Measurements from ENCODE around the gene WDR45B.

Gene WDR45B

GRCh38 chr17:82602487-82602886 is 45.8 kb downstream of the WDR45B start:
- no peak for TF ChIP-seq CTCF (IDR thresholded peaks at IDR 0.05; ENCODE audit: low read depth, low read length)
- Histone ChIP-seq H3K36me3 (peaks cover 92% of the 10 kb centered on the region), H3K27me3 (ENCODE audit: insufficient read depth, low read depth, severe bottlenecking) (no peaks in the 10 kb centered on the region), H3K9me3 (ENCODE audit: severe bottlenecking) (no peaks in the 10 kb centered on the region), H3K4me3 (ENCODE audit: low read depth, low read length) (no peak overlapping the region), H3K27ac (no peak overlapping the region)
- no peak for DNase-seq

GRCh38 chr17:82601447-82602000 is 46.7 kb downstream of the WDR45B start:
- Histone ChIP-seq H3K9me3 (ENCODE audit: severe bottlenecking) (no peaks in the 10 kb centered on the region), H3K36me3 (peaks cover 98% of the 10 kb centered on the region), H3K4me3 (ENCODE audit: low read depth, low read length) (no peak overlapping the region), H3K27me3 (ENCODE audit: insufficient read depth, low read depth, severe bottlenecking) (no peaks in the 10 kb centered on the region), H3K27ac (no peak overlapping the region)
- TF ChIP-seq CTCF (IDR thresholded peaks at IDR 0.05; ENCODE audit: low read depth, low read length) = no peak
- DNase-seq = no peak

GRCh38 chr17:82600731-82601446 is 47.4 kb downstream of the WDR45B start:
- no peak overlapping the region for H3K4me3 ChIP-seq (ENCODE audit: low read depth, low read length)
- TF ChIP-seq CTCF (IDR thresholded peaks at IDR 0.05; ENCODE audit: low read depth, low read length) = no peak
- no peak overlapping the region for H3K27ac ChIP-seq
- DNase-seq = no peak
- peaks cover 98% of the 10 kb centered on the region for H3K36me3 ChIP-seq
- no peaks in the 10 kb centered on the region for H3K9me3 ChIP-seq (ENCODE audit: severe bottlenecking)
- no peaks in the 10 kb centered on the region for H3K27me3 ChIP-seq (ENCODE audit: insufficient read depth, low read depth, severe bottlenecking)

- H3K36me3 ChIP-seq = peaks cover 98% of the 10 kb centered on the region
- no peaks in the 10 kb centered on the region for H3K27me3 ChIP-seq (ENCODE audit: insufficient read depth, low read depth, severe bottlenecking)
- no peak overlapping the region for H3K27ac ChIP-seq
- TF ChIP-seq CTCF (IDR thresholded peaks at IDR 0.05; ENCODE audit: low read depth, low read length) = no peak
- no peak overlapping the region for H3K4me3 ChIP-seq (ENCODE audit: low read depth, low read length)
- no peak for DNase-seq
- H3K9me3 ChIP-seq (ENCODE audit: severe bottlenecking) = no peaks in the 10 kb centered on the region
Measured at GRCh38 chr17:82599674-82600661, 48.3 kb downstream of the WDR45B start.

GRCh38 chr17:82598256-82599119 is 49.8 kb downstream of the WDR45B start:
- Histone ChIP-seq H3K9me3 (ENCODE audit: severe bottlenecking) (no peaks in the 10 kb centered on the region), H3K27me3 (ENCODE audit: insufficient read depth, low read depth, severe bottlenecking) (no peaks in the 10 kb centered on the region), H3K4me3 (ENCODE audit: low read depth, low read length) (no peak overlapping the region), H3K27ac (no peak overlapping the region), H3K36me3 (peaks cover 96% of the 10 kb centered on the region)
- no peak for DNase-seq
- no peak for TF ChIP-seq CTCF (IDR thresholded peaks at IDR 0.05; ENCODE audit: low read depth, low read length)
